Panc1 (cell line): ENCODE results near the gene DNAH3. TPM values are rescaled to one million over a fixed set of nuclear protein-coding genes. Genes with fewer than 3 reads are reported as not detected.

Experiments used
- ATAC-seq: fragments of 200-7000 bp; cut with Tn5 transposase; 2 replicates; pipeline ENCODE4 v1.9.1; 2020; ENCODE audit warnings: mild to moderate bottlenecking, moderate library complexity
- Bru-seq: library from RNA; stranded (reverse); fragments of 400-500 nt; gene quantifications from one replicate; lab custom pipeline; 2021; lab: Mats Ljungman, UMichigan
- BruChase-seq, 2 experiments: library from RNA; stranded (reverse); fragments of 400-500 nt; gene quantifications; one replicate each; lab custom pipeline; 2021; lab: Mats Ljungman, UMichigan
- BruUV-seq: library from RNA; stranded (reverse); fragments of 400-500 nt; replicated peaks from 2 replicates; lab custom pipeline; 2021; lab: Mats Ljungman, UMichigan
- CTCF ChIA-PET: fragments of 300-600 bp; sonication (Branson Sonifier 250); formaldehyde crosslinking; loops from one replicate; lab custom pipeline; 2022; ENCODE audit warnings: antibody characterized with exemption; lab: Charles Lee
- POLR2A ChIA-PET: fragments of 300-600 bp; sonication (Branson Sonifier 250); formaldehyde crosslinking; loops from one replicate; lab custom pipeline; 2022; ENCODE audit warnings: antibody characterized with exemption; lab: Charles Lee
- DNase-seq: peaks from one replicate; pipeline ENCODE4 v3.0.0-alpha.2; 2010; ENCODE audit warnings: low read depth, low spot score
- H3K27ac ChIP-seq: 2 replicates; pipeline ENCODE4 v1.5.1; 2011; ENCODE audit warnings: mild to moderate bottlenecking, low read length, inconsistent platforms
- H3K27me3 ChIP-seq: fragments of 200-500 bp; sonication (Bioruptor generic); 2 replicates; pipeline ENCODE4 v1.6.0; 2014; ENCODE audit warnings: low read length, inconsistent platforms; ENCODE audit not compliant: control insufficient read depth, insufficient read depth
- H3K36me3 ChIP-seq: fragments of 200-500 bp; sonication (Bioruptor generic); 2 replicates; pipeline ENCODE4 v1.5.1; 2014; ENCODE audit warnings: inconsistent platforms, mild to moderate bottlenecking, low read length, moderate library complexity; ENCODE audit not compliant: control insufficient read depth, insufficient read depth
- H3K4me1 ChIP-seq: 2 replicates; pipeline ENCODE4 v1.5.1; 2011; ENCODE audit warnings: inconsistent platforms, mild to moderate bottlenecking, low read length, moderate library complexity; ENCODE audit not compliant: control insufficient read depth, insufficient read depth
- H3K4me3 ChIP-seq, 2 experiments: 2 replicates each; pipeline ENCODE4 v1.5.1; 2011 to 2012; ENCODE audit warnings: low read depth in 2 of 2, low read length in 2 of 2, mild to moderate bottlenecking in 2 of 2, inconsistent platforms in 1 of 2, moderate library complexity in 1 of 2
- H3K9me3 ChIP-seq: fragments of 200-500 bp; sonication (Bioruptor generic); 2 replicates; pipeline ENCODE4 v1.5.1; 2014; ENCODE audit warnings: low read depth, mild to moderate bottlenecking, inconsistent platforms, low read length, moderate library complexity; ENCODE audit not compliant: control insufficient read depth, insufficient read depth
- POLR2AphosphoS5 ChIP-seq: IDR thresholded peaks from 2 replicates; pipeline ENCODE4 v1.6.1; 2012; ENCODE audit warnings: mild to moderate bottlenecking, low read depth, low read length, moderate library complexity
- SIN3A ChIP-seq: IDR thresholded peaks from 2 replicates; pipeline ENCODE4 v1.6.1; 2012; ENCODE audit warnings: low read depth, mild to moderate bottlenecking, low read length, moderate library complexity, borderline replicate concordance; ENCODE audit not compliant: insufficient read depth
- TCF7L2 ChIP-seq: IDR thresholded peaks from 2 replicates; pipeline ENCODE4 v1.6.1; 2011; ENCODE audit warnings: mild to moderate bottlenecking, low read depth, low read length, inconsistent platforms
- in situ Hi-C: cut with HindIII; loops from 2 replicates; pipeline ENCODE4 v1.10.0; 2016; ENCODE audit warnings: low sequenced_read_pairs, low pct_unique_long_range_greater_than_20kb
- intact Hi-C: fragments of 100-400 bp; cut with micrococcal nuclease; formaldehyde crosslinking; loops from one replicate; pipeline ENCODE4 v1.10.0; 2022; ENCODE audit not compliant: unreplicated experiment
- long read RNA-seq: library from polyadenylated mRNA; unstranded; transcript quantifications from one replicate; pipeline ENCODE4 v2.0.0, GENCODE V29; 2021; ENCODE audit not compliant: unreplicated experiment
- polyA plus RNA-seq: library from polyadenylated mRNA; unstranded; fragments of >200 nt; gene quantifications from one replicate; pipeline ENCODE4 v1.2.1, GENCODE V29; 2012; ENCODE audit warnings: missing spikeins; ENCODE audit not compliant: insufficient read length
- total RNA-seq: library from RNA; stranded (reverse); gene quantifications from one replicate; pipeline ENCODE4 v1.2.1, GENCODE V29; 2021; ENCODE audit not compliant: unreplicated experiment
- TF ChIP-seq, protein P1 (sequence below), 2 experiments: IDR thresholded peaks; 2 replicates each; pipeline ENCODE4 v1.6.1; 2011 to 2012; ENCODE audit warnings: low read depth in 2 of 2, control low read depth in 1 of 2, low read length in 1 of 2, mild to moderate bottlenecking in 1 of 2, moderate library complexity in 1 of 2; ENCODE audit not compliant: insufficient read depth in 1 of 2
- TF ChIP-seq, protein P2 (sequence below): fragments of 450-650 bp; IDR thresholded peaks from 2 replicates; pipeline ENCODE4 v1.5.1; 2017; ENCODE audit warnings: mild to moderate bottlenecking

DNAH3 gene, protein sequence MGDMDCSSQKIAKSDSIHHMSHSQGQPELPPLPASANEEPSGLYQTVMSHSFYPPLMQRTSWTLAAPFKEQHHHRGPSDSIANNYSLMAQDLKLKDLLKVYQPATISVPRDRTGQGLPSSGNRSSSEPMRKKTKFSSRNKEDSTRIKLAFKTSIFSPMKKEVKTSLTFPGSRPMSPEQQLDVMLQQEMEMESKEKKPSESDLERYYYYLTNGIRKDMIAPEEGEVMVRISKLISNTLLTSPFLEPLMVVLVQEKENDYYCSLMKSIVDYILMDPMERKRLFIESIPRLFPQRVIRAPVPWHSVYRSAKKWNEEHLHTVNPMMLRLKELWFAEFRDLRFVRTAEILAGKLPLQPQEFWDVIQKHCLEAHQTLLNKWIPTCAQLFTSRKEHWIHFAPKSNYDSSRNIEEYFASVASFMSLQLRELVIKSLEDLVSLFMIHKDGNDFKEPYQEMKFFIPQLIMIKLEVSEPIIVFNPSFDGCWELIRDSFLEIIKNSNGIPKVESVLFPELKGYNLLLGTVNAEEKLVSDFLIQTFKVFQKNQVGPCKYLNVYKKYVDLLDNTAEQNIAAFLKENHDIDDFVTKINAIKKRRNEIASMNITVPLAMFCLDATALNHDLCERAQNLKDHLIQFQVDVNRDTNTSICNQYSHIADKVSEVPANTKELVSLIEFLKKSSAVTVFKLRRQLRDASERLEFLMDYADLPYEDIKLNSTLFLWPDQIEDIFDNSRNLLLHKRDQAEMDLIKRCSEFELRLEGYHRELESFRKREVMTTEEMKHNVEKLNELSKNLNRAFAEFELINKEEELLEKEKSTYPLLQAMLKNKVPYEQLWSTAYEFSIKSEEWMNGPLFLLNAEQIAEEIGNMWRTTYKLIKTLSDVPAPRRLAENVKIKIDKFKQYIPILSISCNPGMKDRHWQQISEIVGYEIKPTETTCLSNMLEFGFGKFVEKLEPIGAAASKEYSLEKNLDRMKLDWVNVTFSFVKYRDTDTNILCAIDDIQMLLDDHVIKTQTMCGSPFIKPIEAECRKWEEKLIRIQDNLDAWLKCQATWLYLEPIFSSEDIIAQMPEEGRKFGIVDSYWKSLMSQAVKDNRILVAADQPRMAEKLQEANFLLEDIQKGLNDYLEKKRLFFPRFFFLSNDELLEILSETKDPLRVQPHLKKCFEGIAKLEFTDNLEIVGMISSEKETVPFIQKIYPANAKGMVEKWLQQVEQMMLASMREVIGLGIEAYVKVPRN (N-terminal part only)
- 0.62 TPM for total RNA-seq
- polyA plus RNA-seq: 0.68 TPM
- Bru-seq, nascent RNA: percentile 15 among the genes with signal in this experiment
- BruChase-seq, experiment 1, labeled RNA remaining after a 2-hour chase: percentile 15 among the genes with signal in this experiment
- percentile 14 among the genes with signal in this experiment for BruChase-seq, experiment 2, labeled RNA remaining after a 6-hour chase
- long read RNA-seq, partial matches to known transcripts: 0 of 2 reads
- long read RNA-seq, other reads (novel, unspliced or antisense): 2 of 2 reads

DNA sequence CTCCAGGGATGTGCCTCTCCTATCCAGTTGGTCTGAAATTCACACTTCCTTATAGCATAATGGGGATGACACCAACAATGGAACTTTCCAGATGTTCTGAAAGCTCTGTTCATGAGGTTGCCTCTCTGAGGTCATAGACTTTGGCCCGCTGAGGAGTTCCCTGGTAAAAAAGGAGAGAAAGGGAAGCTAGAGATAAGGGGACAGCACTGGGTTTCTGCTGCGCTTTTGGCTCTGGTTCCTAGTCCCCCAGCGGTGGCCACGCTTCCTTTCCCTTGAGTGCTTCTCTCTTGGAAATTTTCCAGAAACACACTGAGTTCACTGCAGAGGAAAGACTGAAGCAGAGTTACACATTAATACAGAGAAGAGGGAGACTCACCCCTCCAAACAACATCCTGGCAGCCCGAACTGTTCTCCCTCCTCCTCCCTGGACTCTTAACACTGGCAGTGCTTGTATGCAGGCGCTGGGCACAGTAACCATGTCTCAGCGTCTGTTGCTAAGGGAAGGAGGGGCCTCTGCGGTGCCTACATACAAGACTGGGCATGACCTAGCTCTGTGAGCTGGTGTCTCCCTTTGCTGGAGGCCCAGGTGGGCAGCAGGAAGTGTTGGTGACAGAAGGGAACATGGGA lies at the start of gene DNAH3:
DNAH3 (minus strand) TSS at position 472 of the 627 bp plus-strand sequence. CDS start 527 bp downstream, outside the sequence.
- H3K4me3 ChIP-seq: no peak within 1 kb of the TSS
- ChIA-PET POLR2A (no interaction called here), CTCF (no interaction called here)
- no peak within 1 kb of the TSS for H3K27ac ChIP-seq
- in situ Hi-C loops: no loop called here
- peak; percentile 58; the same call in 1 of the 2 replicates for ATAC-seq
- TF ChIP-seq, protein P1, sequence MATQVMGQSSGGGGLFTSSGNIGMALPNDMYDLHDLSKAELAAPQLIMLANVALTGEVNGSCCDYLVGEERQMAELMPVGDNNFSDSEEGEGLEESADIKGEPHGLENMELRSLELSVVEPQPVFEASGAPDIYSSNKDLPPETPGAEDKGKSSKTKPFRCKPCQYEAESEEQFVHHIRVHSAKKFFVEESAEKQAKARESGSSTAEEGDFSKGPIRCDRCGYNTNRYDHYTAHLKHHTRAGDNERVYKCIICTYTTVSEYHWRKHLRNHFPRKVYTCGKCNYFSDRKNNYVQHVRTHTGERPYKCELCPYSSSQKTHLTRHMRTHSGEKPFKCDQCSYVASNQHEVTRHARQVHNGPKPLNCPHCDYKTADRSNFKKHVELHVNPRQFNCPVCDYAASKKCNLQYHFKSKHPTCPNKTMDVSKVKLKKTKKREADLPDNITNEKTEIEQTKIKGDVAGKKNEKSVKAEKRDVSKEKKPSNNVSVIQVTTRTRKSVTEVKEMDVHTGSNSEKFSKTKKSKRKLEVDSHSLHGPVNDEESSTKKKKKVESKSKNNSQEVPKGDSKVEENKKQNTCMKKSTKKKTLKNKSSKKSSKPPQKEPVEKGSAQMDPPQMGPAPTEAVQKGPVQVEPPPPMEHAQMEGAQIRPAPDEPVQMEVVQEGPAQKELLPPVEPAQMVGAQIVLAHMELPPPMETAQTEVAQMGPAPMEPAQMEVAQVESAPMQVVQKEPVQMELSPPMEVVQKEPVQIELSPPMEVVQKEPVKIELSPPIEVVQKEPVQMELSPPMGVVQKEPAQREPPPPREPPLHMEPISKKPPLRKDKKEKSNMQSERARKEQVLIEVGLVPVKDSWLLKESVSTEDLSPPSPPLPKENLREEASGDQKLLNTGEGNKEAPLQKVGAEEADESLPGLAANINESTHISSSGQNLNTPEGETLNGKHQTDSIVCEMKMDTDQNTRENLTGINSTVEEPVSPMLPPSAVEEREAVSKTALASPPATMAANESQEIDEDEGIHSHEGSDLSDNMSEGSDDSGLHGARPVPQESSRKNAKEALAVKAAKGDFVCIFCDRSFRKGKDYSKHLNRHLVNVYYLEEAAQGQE (IDR thresholded peaks at IDR 0.05; ENCODE audit: insufficient read depth in 1 of 2, low read depth in 2 of 2, low read length in 1 of 2): no peak
- TF ChIP-seq SIN3A (no peak), TCF7L2 (no peak), POLR2AphosphoS5 (no peak)
- TF ChIP-seq, protein P2, sequence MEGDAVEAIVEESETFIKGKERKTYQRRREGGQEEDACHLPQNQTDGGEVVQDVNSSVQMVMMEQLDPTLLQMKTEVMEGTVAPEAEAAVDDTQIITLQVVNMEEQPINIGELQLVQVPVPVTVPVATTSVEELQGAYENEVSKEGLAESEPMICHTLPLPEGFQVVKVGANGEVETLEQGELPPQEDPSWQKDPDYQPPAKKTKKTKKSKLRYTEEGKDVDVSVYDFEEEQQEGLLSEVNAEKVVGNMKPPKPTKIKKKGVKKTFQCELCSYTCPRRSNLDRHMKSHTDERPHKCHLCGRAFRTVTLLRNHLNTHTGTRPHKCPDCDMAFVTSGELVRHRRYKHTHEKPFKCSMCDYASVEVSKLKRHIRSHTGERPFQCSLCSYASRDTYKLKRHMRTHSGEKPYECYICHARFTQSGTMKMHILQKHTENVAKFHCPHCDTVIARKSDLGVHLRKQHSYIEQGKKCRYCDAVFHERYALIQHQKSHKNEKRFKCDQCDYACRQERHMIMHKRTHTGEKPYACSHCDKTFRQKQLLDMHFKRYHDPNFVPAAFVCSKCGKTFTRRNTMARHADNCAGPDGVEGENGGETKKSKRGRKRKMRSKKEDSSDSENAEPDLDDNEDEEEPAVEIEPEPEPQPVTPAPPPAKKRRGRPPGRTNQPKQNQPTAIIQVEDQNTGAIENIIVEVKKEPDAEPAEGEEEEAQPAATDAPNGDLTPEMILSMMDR: no peak
- H3K4me1 ChIP-seq: no peaks in the 10 kb centered on the region
- no peaks in the 10 kb centered on the region for H3K36me3 ChIP-seq
- no peaks in the 10 kb centered on the region for H3K9me3 ChIP-seq
- no peak for DNase-seq
- peaks cover 9% of the 10 kb centered on the region; the same call in 1 of the 2 replicates for H3K27me3 ChIP-seq
- no TSS peak for BruUV-seq
- intact Hi-C loops: no loop called here
